ENCODE data around the gene FAM177A1. TPM values are rescaled to one million over a fixed set of nuclear protein-coding genes. Genes with fewer than 3 reads are reported as not detected.
A peak's percentile ranks its signal among the peaks of the same experiment; 100 is the strongest.

Gene FAM177A1
- total RNA-seq, 1 experiment from 2014 or later = 46.7 TPM

DNA sequence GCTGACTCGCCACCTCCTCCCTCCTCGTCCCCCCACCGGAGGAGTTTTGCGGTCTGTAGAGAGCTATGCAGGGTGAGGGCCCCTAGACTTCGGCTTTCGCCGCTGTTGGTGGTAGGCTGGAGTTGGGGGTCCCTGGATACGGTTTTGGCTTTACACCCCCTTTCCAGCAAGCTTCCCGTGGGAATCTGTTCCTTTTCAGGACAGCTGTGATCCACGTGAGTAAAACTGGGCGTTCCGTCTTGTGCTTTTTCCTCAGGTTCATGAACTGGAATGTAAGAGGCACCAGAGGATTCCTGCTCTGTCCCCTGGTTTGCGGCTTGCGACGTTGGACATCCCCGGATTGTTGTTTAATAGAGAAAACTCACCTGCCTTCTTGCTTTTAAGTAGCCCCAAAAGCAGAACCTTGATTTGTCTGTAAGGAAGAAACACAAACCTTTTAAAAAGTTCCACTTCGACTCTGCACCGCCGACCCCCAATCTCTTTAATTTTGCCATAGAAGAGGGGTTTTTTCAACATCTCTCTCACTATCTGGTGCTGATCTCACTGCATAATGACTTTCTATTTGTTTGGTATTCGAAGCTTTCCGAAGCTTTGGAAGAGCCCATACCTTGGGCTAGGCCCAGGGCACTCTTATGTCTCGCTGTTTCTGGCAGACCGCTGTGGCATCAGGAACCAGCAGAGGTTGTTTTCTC, 76.8 kb downstream of the FAM177A1 start:
- POLR2A ChIA-PET = interaction anchor here (0.6 to 1.4 kb wide), 2 partner anchors 72 to 282 kb away, joined by 5 to 6 read pairs; partner anchors contain the start of gene NFKBIA
- in situ Hi-C loops (cut with HindIII; ENCODE audit: low pct_unique_long_range_greater_than_20kb, low sequenced_read_pairs) (no loop called here), intact Hi-C loops (cut with micrococcal nuclease; ENCODE audit: unreplicated experiment) (no loop called here)
- Histone ChIP-seq H3K9me3 (ENCODE audit: control insufficient read depth, insufficient read depth, low read depth, low read length) (no peaks in the 10 kb centered on the region), H3K27me3 (ENCODE audit: control insufficient read depth, insufficient read depth, low read length) (no peaks in the 10 kb centered on the region), H3K27ac (ENCODE audit: low read length) (peak overlapping the region; percentile 99), H3K4me1 (ENCODE audit: control insufficient read depth, insufficient read depth, low read length) (peaks cover 17% of the 10 kb centered on the region; the same call in 1 of the 2 replicates), H3K36me3 (ENCODE audit: control insufficient read depth, insufficient read depth, low read length) (no peaks in the 10 kb centered on the region), H3K4me3 (ENCODE audit: low read depth in 2 of 2, low read length in 2 of 2) (peak overlapping the region; percentile 87 to 94)
- BruUV-seq (replicated peaks) = TSS peak; percentile 79
- no peak for DNase-seq (ENCODE audit: low read depth, low spot score)
- ATAC-seq = peak; percentile 54
- TF ChIP-seq TCF7L2 (IDR thresholded peaks at IDR 0.05; ENCODE audit: low read depth, low read length) = no peak
- TF ChIP-seq, protein P1, sequence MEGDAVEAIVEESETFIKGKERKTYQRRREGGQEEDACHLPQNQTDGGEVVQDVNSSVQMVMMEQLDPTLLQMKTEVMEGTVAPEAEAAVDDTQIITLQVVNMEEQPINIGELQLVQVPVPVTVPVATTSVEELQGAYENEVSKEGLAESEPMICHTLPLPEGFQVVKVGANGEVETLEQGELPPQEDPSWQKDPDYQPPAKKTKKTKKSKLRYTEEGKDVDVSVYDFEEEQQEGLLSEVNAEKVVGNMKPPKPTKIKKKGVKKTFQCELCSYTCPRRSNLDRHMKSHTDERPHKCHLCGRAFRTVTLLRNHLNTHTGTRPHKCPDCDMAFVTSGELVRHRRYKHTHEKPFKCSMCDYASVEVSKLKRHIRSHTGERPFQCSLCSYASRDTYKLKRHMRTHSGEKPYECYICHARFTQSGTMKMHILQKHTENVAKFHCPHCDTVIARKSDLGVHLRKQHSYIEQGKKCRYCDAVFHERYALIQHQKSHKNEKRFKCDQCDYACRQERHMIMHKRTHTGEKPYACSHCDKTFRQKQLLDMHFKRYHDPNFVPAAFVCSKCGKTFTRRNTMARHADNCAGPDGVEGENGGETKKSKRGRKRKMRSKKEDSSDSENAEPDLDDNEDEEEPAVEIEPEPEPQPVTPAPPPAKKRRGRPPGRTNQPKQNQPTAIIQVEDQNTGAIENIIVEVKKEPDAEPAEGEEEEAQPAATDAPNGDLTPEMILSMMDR (IDR thresholded peaks at IDR 0.05) = no peak
- no peak for TF ChIP-seq POLR2AphosphoS5 (IDR thresholded peaks at IDR 0.05; ENCODE audit: low read depth, low read length)
- no peak for TF ChIP-seq REST (IDR thresholded peaks at IDR 0.05; ENCODE audit: insufficient read depth in 1 of 2, low read depth in 2 of 2, low read length in 1 of 2)
- TF ChIP-seq SIN3A (IDR thresholded peaks at IDR 0.05; ENCODE audit: borderline replicate concordance, insufficient read depth, low read depth, low read length) = no peak
- CTCF ChIA-PET = no interaction called here

- H3K36me3 ChIP-seq (ENCODE audit: control insufficient read depth, insufficient read depth, low read length) = no peaks in the 10 kb centered on the region
- no peak for DNase-seq (ENCODE audit: low read depth, low spot score)
- no peaks in the 10 kb centered on the region for H3K9me3 ChIP-seq (ENCODE audit: control insufficient read depth, insufficient read depth, low read depth, low read length)
- intact Hi-C loops (cut with micrococcal nuclease; ENCODE audit: unreplicated experiment) (no loop called here), in situ Hi-C loops (cut with HindIII; ENCODE audit: low pct_unique_long_range_greater_than_20kb, low sequenced_read_pairs) (no loop called here)
- BruUV-seq (replicated peaks) = no TSS peak
- peak overlapping the region; percentile 99 for H3K27ac ChIP-seq (ENCODE audit: low read length)
- ChIA-PET POLR2A (no interaction called here), CTCF (no interaction called here)
- peak overlapping the region; percentile 87 to 94 for H3K4me3 ChIP-seq (ENCODE audit: low read depth in 2 of 2, low read length in 2 of 2)
- H3K27me3 ChIP-seq (ENCODE audit: control insufficient read depth, insufficient read depth, low read length) = no peaks in the 10 kb centered on the region
- peaks cover 17% of the 10 kb centered on the region; the same call in 1 of the 2 replicates for H3K4me1 ChIP-seq (ENCODE audit: control insufficient read depth, insufficient read depth, low read length)
- ATAC-seq = no peak
- TF ChIP-seq POLR2AphosphoS5 (IDR thresholded peaks at IDR 0.05; ENCODE audit: low read depth, low read length) = no peak
- TF ChIP-seq, protein P1 (IDR thresholded peaks at IDR 0.05) = no peak
- no peak for TF ChIP-seq SIN3A (IDR thresholded peaks at IDR 0.05; ENCODE audit: borderline replicate concordance, insufficient read depth, low read depth, low read length)
- TF ChIP-seq TCF7L2 (IDR thresholded peaks at IDR 0.05; ENCODE audit: low read depth, low read length) = no peak
- no peak for TF ChIP-seq REST (IDR thresholded peaks at IDR 0.05; ENCODE audit: insufficient read depth in 1 of 2, low read depth in 2 of 2, low read length in 1 of 2)
Observed at GRCh38 chr14:35123388-35123703, 77.3 kb downstream of the FAM177A1 start.
